Suprapubic skin (tissue), 4 donors: Measurements from ENCODE around the gene RAB11A. TPM values are rescaled to one million over a fixed set of nuclear protein-coding genes. Genes with fewer than 3 reads are reported as not detected.

ENCODE experiments used
- DNase-seq, 2 donors: peaks; one replicate each; pipeline ENCODE4 v3.0.0-alpha.2; 2019; ENCODE audit warnings: low spot score in 2 of 2
- H3K27ac ChIP-seq: fragments of 200-600 bp; sonication (generic); one replicate; pipeline ENCODE4 v1.5.1; 2019
- H3K27me3 ChIP-seq: fragments of 200-600 bp; sonication (generic); one replicate; pipeline ENCODE4 v1.5.1; 2019
- H3K36me3 ChIP-seq: fragments of 200-600 bp; sonication (generic); one replicate; pipeline ENCODE4 v1.5.1; 2019
- H3K4me1 ChIP-seq: fragments of 200-600 bp; sonication (generic); one replicate; pipeline ENCODE4 v1.5.1; 2019
- H3K4me3 ChIP-seq: fragments of 200-600 bp; sonication (generic); one replicate; pipeline ENCODE4 v1.5.1; 2019; ENCODE audit warnings: mild to moderate bottlenecking
- H3K9me3 ChIP-seq: fragments of 200-600 bp; sonication (generic); one replicate; pipeline ENCODE4 v1.5.1; 2019
- CTCF ChIP-seq, 2 donors: fragments of 200-600 bp in 1 of 2; fragments of 450-650 bp in 1 of 2; sonication (generic) in 1 of 2; IDR thresholded peaks; one replicate each; pipeline ENCODE4 v1.5.1; 2016 to 2019; ENCODE audit warnings: antibody characterized with exemption in 2 of 2, mild to moderate bottlenecking in 1 of 2, moderate library complexity in 1 of 2
- EP300 ChIP-seq: sonication (generic); formaldehyde crosslinking; IDR thresholded peaks from one replicate; pipeline ENCODE4 v1.6.1; 2017; ENCODE audit warnings: antibody characterized with exemption
- POLR2A ChIP-seq, 2 donors: fragments of 450-650 bp; IDR thresholded peaks; one replicate each; pipeline ENCODE4 v1.6.1; 2017; ENCODE audit warnings: antibody characterized with exemption in 2 of 2, mild to moderate bottlenecking in 2 of 2, moderate library complexity in 2 of 2
- POLR2AphosphoS5 ChIP-seq, 3 donors: sonication (generic); formaldehyde crosslinking; IDR thresholded peaks; one replicate each; pipeline ENCODE4 v1.6.1; 2017; ENCODE audit warnings: antibody characterized with exemption in 3 of 3
- WGBS: methylation state at CpG from one replicate; pipeline ENCODE4 v1.1.5; 2018; 5-methylcytosine and 5-hydroxymethylcytosine counted together
- total RNA-seq, 4 donors: library from RNA; depleted of rRNA; stranded (reverse); fragments of >200 nt; gene quantifications; one replicate each; pipeline ENCODE4 v1.1.0, GENCODE V29; 2016

The RAB11A gene
- total RNA-seq, 4 donors from 2014 or later: 150 to 650 (median 425) TPM

DNA sequence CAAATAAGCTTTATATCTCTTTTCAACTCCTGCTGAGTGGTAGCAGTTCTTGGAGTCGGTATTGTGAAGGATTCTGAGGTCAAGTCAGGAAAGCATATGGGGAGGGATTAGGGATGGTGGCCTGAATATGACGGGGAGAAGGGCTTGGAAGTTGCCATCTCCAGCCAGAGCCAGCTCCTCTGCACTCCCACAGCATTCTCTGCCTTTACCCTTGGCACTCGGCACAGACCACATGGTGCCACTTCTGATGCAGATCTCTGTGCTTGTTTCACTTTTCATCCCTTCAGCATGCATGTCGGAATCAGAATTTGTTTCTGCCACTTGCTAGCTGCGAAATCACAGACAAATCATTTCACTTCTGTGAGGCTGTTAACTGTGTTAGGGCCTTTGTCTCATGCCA is 52.5 kb downstream of the RAB11A start:
- DNase-seq: no peak
- 83% methylated on average over 5 of the region's 5 CpGs for WGBS
- H3K27me3 ChIP-seq: no peaks in the 10 kb centered on the region
- no peaks in the 10 kb centered on the region for H3K36me3 ChIP-seq
- peaks cover 3% of the 10 kb centered on the region for H3K4me1 ChIP-seq
- TF ChIP-seq CTCF (IDR thresholded peaks at IDR 0.05): no peak
- TF ChIP-seq POLR2AphosphoS5 (IDR thresholded peaks at IDR 0.05): no peak
- TF ChIP-seq EP300: no peak
- no peak for TF ChIP-seq POLR2A (IDR thresholded peaks at IDR 0.05)
- H3K9me3 ChIP-seq: no peaks in the 10 kb centered on the region
- H3K27ac ChIP-seq: no peak overlapping the region
- H3K4me3 ChIP-seq: no peak overlapping the region

- TF ChIP-seq POLR2AphosphoS5 (IDR thresholded peaks at IDR 0.05): no peak
- TF ChIP-seq POLR2A (IDR thresholded peaks at IDR 0.05): no peak
- no peak for TF ChIP-seq EP300
- TF ChIP-seq CTCF (IDR thresholded peaks at IDR 0.05): no peak
- Histone ChIP-seq H3K4me1 (no peaks in the 10 kb centered on the region), H3K27me3 (no peaks in the 10 kb centered on the region), H3K4me3 (no peak overlapping the region), H3K36me3 (no peaks in the 10 kb centered on the region), H3K27ac (no peak overlapping the region), H3K9me3 (no peaks in the 10 kb centered on the region)
- WGBS: 96% methylated on average over 7 of the region's 7 CpGs
- no peak for DNase-seq
Observed at GRCh38 chr15:65922621-65923020, 53.3 kb downstream of the RAB11A start.

GRCh38 chr15:65923264-65923663 is 54.0 kb downstream of the RAB11A start:
- 59% methylated on average over 5 of the region's 5 CpGs for WGBS
- TF ChIP-seq POLR2A (IDR thresholded peaks at IDR 0.05): no peak
- TF ChIP-seq POLR2AphosphoS5 (IDR thresholded peaks at IDR 0.05): no peak
- no peak for TF ChIP-seq EP300
- no peak for TF ChIP-seq CTCF (IDR thresholded peaks at IDR 0.05)
- Histone ChIP-seq H3K36me3 (no peaks in the 10 kb centered on the region), H3K9me3 (no peaks in the 10 kb centered on the region), H3K27me3 (no peaks in the 10 kb centered on the region), H3K27ac (no peak overlapping the region), H3K4me3 (no peak overlapping the region), H3K4me1 (no peaks in the 10 kb centered on the region)
- no peak for DNase-seq

GRCh38 chr15:65924004-65924403 is 54.7 kb downstream of the RAB11A start:
- DNase-seq: no peak
- no peaks in the 10 kb centered on the region for H3K9me3 ChIP-seq
- TF ChIP-seq CTCF (IDR thresholded peaks at IDR 0.05): no peak
- TF ChIP-seq POLR2AphosphoS5 (IDR thresholded peaks at IDR 0.05): no peak
- TF ChIP-seq EP300: no peak
- no peak for TF ChIP-seq POLR2A (IDR thresholded peaks at IDR 0.05)
- no peaks in the 10 kb centered on the region for H3K36me3 ChIP-seq
- H3K4me3 ChIP-seq: no peak overlapping the region
- no peaks in the 10 kb centered on the region for H3K27me3 ChIP-seq
- 93% methylated on average over 3 of the region's 3 CpGs for WGBS
- H3K4me1 ChIP-seq: no peaks in the 10 kb centered on the region
- H3K27ac ChIP-seq: no peak overlapping the region

- H3K4me3 ChIP-seq: no peak overlapping the region
- H3K9me3 ChIP-seq: no peaks in the 10 kb centered on the region
- H3K27ac ChIP-seq: no peak overlapping the region
- DNase-seq: no peak
- TF ChIP-seq POLR2AphosphoS5 (IDR thresholded peaks at IDR 0.05): no peak
- TF ChIP-seq CTCF (IDR thresholded peaks at IDR 0.05): no peak
- no peak for TF ChIP-seq EP300
- TF ChIP-seq POLR2A (IDR thresholded peaks at IDR 0.05): no peak
- H3K27me3 ChIP-seq: no peaks in the 10 kb centered on the region
- no peaks in the 10 kb centered on the region for H3K36me3 ChIP-seq
- H3K4me1 ChIP-seq: no peaks in the 10 kb centered on the region
- WGBS: 100% methylated on average over 1 of the region's 1 CpG
Observed at GRCh38 chr15:65925338-65925737, 56.0 kb downstream of the RAB11A start.
